Measurements from ENCODE around the gene RAB7B.
"Not testable (repeated sequence)": the region's sequence is repeated elsewhere in the genome, so short reads cannot be mapped to it uniquely, and the experiment has no call there.

Gene RAB7B

DNA sequence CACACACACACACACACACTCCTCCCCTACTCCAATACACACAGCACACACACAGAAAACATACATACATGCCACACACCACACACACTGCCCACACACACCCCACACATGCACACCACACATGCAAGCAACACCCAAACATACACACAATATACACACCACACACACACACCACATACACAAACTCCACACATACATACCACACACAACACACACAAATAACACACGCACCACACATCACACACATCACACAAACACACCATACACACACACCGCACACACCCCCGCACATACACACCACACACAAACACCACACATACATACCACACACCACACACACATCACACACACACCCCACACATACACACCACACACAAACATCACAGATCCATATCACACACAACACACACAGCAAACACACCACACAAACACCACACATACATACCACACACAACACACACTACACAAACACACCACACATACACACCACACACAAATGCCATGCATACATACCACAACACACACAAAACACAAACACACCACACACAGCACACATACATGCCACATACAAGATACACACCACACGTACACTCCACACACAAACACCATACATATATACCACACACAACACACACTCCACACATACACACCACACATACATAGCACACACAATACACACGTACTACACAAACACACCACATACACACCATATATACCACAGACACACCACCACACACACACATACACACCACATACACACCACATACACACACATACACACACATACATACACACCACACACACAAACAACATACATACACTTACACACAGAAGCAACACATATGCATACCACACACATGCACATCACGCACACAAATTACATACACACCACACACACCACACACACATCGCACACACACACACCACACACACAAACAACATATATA lies 932 bp upstream of the RAB7B start:
- DNase-seq = peak in 3 of 42 donors; percentile 2 to 10 (median 4)
- intact Hi-C loops (cut with DNase I) = no loop called here

DNA sequence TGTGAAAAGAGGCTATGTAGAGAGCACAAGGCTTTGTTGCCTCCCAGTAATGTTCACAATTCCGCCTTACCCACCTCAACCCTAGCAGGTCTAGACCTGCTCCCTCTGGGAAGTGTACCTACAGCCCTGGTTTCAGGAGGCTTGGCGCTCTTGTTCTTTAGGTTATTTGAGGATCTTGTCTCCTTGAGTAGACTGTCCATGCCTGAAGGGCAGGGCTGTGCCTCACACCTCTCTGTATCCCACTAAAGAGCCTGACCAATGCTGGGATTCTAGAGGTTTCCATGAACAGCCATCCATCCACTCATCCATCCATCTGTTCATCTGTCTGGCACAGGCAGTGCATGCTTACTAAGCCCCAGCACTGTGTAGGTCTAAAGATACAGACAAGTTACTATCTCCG lies 1.0 kb downstream of the RAB7B start:
- intact Hi-C loops (cut with DNase I) = no loop called here
- peak in 6 of 42 donors; percentile 4 to 30 (median 26) for DNase-seq

DNA sequence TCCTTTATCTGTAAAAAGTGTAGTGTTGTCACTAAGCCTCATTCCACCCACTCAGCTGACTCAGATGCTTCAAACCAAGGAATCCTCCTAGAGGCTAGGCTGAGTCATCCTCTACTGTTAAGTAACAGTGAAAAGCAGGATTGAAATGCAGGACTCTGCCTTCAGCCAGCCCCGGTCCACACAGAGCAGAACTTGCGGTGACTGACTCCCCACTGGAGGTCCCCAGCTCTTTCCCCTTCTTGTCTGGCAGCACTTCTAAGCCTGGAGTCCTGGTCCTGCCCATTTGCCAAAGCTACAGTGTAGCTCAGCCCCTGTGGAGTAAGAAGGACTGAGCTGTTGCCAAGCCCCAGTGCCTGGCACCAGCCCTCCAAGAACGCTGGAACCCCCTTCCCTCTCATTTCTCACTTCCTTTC lies 1.7 kb downstream of the RAB7B start:
- intact Hi-C loops (cut with DNase I) = no loop called here
- DNase-seq = peak in 32 of 42 donors; percentile 16 to 91 (median 60)

DNA sequence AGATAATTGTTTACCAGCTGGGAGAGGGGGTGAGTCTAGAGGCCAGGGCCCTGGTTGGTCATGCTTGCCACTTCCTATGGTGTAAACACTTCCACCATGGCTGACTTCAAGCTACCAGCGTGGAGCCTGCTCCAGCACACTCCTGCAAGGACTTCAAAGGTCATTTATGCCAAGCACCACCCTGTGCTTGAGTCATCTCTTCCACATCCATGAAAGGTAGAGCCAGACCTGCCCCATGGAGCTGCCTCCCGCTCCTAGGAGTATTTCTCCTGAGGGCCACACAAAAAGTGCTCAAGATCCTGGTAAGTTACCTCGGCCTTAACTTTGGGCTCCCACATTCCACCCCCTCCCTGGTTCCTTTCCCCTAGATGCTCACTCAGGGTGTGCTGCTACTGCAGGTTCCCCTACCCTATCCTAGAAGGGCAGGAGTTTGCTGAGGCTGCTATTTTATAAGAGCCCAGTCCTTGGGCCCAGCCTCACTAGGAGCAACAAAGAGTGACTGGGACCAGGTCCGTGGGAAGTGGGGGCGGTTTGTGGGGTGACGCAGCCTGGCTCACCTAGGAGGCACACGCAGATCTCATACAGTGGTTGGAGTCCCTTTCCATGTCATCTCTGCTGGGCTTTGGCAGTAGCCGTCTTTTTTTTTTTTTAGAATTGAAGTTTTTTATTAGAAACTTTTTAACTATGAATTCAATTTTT lies 2.4 kb downstream of the RAB7B start:
- intact Hi-C loops (cut with DNase I) = no loop called here
- peak in 3 of 42 donors; percentile 25 to 40 (median 32) for DNase-seq

DNA sequence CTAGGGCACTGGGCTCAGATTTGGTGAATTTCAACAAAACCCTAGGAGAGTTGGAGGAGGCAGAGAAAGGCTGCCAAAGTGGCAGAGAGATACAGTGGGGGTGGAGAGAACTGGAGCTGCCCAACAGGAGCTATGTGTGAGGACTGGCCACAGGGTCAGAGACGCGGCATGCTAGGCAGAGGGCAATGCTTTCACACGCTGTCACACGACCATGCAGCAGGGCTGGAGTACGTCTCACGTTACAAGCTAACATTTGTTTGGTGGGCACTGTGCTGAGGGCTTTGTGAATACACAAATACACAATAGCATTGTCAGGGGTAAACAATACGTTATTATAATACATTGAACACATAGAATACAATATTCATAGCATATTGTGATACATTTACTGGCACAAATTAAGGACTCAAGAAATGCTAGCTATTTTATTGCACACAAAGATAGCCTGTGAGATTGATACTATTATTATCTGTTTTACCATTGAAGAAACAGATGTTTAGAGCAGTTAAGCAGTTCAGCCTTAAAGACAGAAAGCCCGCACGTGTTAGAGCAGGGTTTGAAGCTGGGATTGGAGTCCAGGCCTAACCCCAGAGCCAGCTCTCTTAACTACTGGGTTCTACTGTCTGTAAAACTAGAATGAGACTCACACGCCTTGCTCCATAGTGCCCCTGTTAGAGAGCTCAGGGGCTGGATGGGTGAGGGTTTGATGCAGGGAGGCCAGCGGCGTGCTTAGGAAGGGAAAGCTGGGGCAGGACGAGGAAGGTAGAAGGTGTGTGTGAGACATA lies 4.5 kb downstream of the RAB7B start:
- peak; percentile 23 to 86 (median 68) for DNase-seq
- intact Hi-C loops (cut with DNase I) = no loop called here

DNA sequence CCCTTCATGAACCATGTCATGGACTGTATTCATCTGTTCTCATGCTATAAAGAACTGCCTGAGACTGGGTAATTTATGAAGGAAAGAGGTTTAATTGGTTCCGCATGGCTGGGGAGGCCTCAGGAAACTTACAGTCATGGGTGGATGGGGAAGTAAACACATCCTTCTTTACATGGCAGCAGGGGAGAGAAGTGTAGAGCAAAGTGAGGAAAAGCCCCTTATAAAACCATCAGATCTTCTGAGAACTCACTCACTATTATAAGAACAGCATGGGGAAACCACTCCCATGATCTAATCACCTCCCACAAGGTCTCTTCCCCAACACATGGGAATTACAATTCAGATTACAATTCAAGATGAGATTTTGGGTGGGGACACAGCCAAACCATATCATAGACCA lies 6.6 kb downstream of the RAB7B start:
- DNase-seq = peak in 1 of 42 donors; percentile 2
- intact Hi-C loops (cut with DNase I) = not testable (repeated sequence)

DNA sequence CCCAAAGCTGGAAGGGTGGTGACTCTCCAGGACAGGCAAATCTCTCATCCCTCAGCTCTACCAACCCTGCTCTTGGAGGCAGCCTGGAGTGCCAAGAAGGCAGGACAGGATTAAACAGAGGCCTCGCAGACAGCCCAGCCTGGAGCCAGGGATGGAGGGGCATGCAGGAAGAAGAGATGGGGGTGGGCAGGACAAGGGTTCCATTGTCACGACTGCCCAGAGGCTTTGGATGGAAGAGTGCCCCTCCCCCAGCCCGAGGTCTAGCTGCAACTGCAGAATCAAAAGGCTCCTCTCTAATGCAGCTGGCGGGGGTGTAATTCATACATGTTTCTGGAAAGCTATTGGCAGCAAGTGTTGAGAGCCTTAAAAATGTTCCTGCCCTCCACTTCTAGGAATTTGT lies 8.8 kb downstream of the RAB7B start:
- peak; percentile 86 to 99 (median 95) for DNase-seq
- intact Hi-C loops (cut with DNase I) = no loop called here

DNA sequence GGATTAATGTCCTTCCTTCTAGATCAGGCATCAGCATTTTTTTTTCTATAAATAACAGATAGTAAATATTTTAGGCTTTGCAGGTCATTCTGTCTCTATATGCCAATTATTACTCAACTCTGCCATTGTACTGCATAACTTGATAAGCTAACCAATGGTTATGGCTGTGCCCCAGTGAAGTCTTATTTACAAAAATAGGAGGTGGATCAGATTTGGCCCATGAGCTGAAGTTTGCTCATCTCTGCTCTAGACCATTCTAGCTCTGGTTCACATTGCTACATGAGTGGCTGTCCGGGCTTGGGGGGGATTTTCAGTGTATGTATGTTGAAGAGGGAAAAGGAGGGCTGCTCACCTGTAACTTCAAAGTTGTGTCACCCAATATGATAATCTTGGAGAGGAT lies 10.1 kb downstream of the RAB7B start:
- no peak for DNase-seq
- intact Hi-C loops (cut with DNase I) = no loop called here

DNA sequence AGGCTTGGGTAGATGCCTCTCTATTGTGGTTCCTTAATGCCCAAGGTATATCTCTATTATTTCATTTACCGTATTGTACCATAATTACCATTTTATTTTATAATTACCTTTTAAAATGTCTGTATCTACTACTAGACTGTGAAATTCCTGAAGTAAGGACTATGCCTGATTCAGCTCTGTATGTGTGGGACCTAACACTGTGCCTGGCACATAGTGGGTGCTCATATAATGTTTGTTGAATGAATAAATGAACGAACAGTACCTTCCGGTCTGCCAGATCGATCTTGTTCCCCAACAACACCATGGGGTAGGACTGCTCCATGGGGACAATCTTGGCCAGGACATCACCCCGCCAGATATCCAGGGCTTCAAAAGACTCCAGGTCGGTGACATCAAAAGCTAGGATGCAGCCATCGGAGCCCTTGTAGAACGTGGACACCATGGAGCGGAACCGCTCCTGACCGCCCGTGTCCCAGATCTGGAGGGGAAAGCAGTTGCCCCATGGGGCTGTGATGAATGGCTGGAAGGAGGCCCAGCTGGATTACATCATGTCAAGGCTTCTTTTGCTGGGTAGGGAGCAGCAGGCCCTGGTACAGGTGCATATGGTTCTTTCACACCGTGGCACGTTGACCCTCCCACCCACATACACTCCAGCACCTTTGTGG lies 10.8 kb downstream of the RAB7B start:
- no peak for DNase-seq
- intact Hi-C loops (cut with DNase I) = no loop called here

DNA sequence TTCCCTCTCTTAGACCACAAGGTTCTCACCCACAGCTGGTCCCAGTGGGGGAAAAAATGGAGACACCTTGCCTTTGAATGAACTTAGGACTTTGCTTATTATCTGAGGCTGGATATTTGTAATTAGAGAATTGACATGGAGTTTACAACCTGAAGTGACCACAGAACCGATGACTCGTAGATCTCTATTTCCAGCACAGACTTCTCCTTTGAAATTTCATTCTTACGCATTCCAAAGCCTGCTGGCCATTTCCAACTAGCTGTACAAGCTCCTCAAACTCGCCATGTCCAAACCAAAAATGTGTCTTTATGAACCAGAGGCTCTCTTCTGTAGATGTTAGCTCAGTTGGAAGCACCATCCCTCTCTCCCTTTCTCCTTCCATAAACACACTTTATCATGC lies 12.0 kb downstream of the RAB7B start:
- intact Hi-C loops (cut with DNase I) = no loop called here
- DNase-seq = no peak

DNA sequence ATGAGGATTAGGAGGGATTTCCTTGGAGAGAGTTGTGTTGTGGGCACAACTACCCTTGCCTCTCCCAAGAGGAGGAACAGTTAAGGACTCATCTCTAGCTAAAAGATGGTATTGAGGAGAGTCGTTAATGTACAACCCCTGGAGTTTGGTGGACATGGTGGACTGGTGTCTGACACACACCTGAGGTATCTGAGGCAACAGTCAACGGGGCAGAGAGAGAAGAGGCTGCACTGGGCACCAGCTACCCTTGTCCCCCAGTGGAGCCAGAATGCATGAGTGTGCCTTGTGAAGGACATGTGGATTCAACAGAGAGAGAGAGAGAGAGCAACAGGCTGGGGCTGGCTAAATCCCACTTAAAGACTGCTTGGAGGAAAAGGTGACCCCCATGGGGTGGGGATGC lies 13.0 kb downstream of the RAB7B start:
- intact Hi-C loops (cut with DNase I) = no loop called here
- DNase-seq = no peak

DNA sequence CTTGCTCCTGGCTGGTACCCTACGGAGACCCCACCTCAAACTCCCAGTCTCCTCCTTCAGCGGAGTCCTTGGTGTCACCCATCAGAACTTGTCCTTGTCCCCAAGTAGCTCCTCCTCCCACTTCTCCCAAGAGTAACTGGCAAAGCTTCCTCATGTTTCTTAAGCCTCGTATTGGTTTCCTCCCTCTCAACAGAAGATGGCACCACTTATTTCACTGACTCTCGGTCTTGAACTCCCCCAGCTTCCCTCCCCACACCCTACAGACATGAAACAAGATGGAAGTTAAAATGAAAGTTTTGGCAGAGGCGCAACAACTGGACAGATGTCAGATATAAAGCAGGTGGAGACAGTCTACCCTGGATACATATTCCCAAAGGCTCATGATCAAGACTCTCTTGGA lies 13.4 kb downstream of the RAB7B start:
- intact Hi-C loops (cut with DNase I) = no loop called here
- DNase-seq = no peak

DNA sequence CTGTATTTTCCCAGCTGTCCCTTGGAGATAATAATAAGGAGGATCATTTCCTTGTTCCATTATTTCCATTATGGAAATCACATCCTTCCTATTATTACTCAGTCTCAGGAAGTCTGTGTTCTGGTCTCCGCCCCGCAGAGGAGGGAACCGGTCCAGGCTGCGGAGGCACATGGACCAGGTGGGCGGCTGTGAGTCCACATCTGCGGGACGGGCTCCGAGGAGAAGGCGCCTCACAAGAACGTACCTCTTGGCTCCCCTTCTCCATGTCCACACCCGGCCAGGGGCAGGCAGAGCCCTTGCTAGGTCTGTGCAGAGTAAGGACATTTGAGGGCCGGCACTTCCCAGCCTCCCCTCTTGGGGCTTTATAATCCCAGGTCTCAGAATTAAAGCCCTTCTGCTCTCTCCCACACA lies 14.6 kb downstream of the RAB7B start:
- intact Hi-C loops (cut with DNase I) = no loop called here
- no peak for DNase-seq

DNA sequence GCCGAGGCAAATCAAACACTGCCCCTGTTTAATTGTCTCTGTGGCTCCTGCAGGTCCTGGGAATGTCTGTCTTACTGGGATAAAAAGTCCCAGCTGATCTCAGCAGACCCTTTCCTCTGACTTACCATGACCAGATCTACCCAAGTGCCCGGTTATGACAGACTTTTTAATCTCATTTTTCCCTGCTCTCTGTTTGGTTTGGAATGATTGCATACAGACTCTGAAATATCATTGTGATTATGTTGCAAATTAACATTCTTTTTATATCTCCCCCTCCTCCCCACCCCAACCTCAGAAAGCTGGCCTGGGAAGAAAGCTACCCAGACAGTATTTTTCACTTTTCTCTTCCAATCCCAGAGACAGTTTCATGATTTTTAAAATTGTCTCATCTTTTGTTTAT lies 16.3 kb downstream of the RAB7B start:
- DNase-seq = no peak
- intact Hi-C loops (cut with DNase I) = no loop called here

DNA sequence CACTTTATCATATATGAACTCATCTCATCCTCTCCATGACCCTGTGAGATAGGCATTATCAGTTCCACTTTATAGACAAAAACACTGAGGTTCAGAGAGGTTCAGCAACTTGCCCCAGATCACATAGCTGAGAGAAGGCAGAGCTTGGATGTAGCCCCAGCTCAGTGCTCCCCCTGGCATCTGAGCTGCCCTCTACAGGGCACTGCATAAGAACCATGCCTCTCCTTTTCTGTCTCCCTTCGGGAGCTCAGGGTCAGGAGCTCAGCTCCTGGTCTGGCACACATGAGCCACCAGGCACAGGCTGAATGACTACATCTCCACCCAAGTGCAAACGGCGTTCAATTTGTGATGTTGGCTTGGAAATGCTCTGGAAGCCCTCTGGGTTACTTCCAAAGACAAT lies 16.9 kb downstream of the RAB7B start:
- intact Hi-C loops (cut with DNase I) = no loop called here
- DNase-seq = no peak

DNA sequence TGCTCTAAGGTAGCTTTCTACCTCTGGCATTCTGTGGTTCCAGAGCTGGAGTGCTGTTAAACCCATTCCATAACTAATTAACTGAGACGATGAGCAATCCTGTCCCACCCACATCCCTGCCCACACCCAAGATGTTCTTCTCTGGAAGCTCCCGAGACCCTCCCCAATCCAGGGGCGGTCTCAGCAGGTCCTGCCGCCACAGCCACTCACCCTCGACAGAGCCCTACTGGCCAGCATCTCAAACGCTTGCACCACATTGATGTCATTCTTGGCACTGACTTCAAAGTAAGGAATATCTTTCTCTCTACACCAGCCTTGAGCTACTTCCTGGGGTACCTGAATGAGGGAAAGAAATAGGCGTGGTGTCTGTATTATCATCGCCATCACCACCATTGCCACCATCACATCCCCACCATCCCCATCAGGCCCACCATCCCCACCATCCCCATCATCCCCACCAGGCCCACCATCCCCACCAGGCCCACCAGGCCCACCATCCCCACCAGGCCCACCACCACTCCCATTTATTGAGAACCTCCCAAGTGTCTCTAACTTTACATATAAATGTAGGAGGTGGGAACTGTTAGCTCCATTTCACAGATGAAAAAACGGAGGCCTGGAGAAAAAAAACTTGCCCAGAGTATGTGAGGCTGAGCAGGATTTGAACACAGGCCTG lies 17.7 kb downstream of the RAB7B start:
- DNase-seq = no peak
- intact Hi-C loops (cut with DNase I) = no loop called here

DNA sequence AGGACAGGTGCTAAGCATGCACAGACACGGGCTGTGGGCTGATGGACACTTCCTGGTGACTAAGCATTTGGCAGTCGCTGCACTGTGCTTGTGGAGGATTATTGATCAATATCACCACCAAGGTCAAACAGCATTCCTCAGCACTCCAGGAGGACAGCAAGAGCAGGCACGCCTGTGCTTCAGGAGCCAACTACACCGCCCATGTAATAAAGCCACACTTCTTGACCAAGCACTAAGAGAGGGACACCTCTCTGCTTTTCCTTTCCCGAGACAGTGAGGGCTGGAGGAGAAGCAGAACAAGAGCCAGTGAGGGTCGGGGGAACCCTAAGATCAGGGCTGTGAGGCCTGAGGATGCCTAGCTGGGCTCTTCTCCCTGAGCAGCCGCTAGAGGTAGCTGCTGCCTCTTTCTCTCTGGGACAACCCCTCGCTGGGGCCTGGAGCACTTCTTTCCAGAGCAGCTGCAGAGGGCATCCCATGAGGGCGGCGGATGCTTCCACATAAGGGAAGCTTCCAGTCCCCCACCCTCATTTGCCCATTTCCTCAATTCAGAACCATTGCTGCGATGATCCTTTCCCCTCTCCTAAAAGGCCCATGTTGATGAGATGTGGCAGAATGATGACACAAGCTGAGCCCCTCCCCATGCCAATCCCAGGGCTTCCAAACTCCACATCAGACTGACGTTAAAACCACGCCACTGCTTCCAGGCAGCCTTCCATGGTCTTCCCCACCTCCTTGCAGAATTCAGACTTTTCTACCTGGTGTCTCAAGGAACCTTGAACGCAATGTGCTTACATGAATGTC lies 19.1 kb downstream of the RAB7B start:
- DNase-seq = peak; percentile 55 to 92 (median 81)
- intact Hi-C loops (cut with DNase I) = loop anchor here (2.0 kb wide), 1 partner anchor 121 kb away; no protein-coding TSS in a partner anchor

DNA sequence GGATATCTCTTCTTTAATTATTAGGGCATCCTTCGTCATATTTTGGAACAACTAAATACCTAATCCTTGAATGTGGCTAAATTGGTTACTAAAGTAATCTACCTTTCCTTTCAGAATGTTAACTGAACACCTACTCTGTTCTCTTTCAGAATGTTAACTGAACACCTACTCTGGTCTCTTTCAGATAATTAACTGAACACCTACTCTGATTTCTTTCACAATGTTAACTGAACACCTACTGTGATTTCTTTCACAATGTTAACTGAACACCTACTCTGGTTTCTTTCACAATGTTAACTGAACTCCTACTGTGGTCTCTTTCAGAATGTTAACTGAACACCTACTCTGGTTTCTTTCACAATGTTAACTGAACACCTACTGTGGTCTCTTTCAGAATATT lies 21.9 kb downstream of the RAB7B start:
- no peak for DNase-seq
- intact Hi-C loops (cut with DNase I) = no loop called here

All from head of caudate nucleus (tissue), 42 donors.